HG02870 (cell line): ENCODE results near the gene KLK4.

ENCODE experiments used
- ATAC-seq: cut with Tn5 transposase; IDR thresholded peaks from one replicate; pipeline ENCODE4 v1.9.1; 2021; ENCODE audit warnings: mild to moderate bottlenecking, moderate library complexity; ENCODE audit not compliant: unreplicated experiment

The KLK4 gene

GRCh38 chr19:50911206-50912101 is at the start of gene KLK4:
Gene KLK4, minus strand, starts transcription at chr19:50911395. Its CDS starts 657 bp downstream, at chr19:50910738.
- ATAC-seq = no peak

DNA sequence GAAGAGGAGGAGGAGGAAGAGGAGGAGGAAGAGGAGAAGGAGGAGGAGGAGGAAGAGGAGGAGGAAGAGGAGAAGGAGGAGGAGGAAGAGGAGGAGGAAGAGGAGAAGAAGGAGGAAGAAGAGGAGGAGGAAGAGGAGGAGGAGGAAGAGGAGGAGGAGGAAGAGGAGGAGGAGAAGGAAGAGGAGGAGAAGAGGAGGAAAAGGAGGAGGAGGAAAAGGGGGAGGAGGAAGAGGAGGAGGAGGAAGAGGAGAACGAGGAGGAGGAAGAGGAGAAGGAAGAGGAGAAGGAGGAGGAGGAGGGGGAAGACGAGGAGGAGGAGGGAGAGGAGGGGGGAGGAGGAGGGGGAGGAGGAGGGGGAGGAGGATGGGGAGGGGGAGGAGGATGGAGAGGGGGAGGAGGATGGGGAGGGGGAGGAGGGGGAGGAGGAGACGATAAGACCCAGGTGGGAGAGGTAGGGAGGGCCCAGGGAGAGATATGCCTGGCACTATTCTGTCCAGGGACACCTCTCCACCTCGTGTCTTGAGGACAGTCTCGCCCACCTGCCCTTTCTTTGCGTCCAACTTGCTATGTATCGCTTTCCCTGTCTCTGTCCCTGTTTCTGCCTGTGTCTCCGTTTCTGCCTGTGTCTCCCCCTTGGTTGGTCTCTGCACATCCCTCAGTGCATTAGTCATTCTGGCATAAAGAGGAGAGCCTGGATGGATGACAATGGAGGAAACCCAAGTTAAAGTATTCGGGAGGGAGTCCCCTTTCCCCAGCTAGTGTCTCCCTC is 48.7 kb upstream of the KLK4 start:
- ATAC-seq = no peak

- ATAC-seq = no peak
These were observed 46.4 kb upstream of the KLK4 start for GRCh38 chr19:50957587-50957986.

DNA sequence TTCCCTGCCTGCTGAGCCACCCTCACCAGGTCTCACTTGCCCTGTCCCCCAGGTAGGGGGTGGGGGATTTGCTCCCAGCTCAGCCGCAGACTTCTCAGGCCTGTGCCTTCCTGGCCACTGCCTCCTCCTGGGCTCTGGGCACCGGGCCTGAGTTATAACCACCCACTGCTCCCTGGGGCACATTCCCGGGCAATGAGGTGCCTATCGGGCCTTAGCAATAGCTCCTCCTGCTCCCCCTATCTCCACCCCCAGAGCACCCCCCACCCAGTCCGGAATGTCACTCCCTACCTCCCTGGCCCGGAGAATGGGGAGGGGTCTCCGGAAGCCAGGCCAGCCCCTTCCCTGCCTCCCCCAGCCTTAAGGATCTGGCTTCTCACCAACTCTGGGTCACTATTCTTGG is 41.7 kb upstream of the KLK4 start, which contains the start of gene KLK5:
TSS of gene KLK5 (minus strand) at position 129 of the 400 bp plus-strand sequence. CDS start 381 bp downstream, outside the sequence.
- ATAC-seq = no peak

DNA sequence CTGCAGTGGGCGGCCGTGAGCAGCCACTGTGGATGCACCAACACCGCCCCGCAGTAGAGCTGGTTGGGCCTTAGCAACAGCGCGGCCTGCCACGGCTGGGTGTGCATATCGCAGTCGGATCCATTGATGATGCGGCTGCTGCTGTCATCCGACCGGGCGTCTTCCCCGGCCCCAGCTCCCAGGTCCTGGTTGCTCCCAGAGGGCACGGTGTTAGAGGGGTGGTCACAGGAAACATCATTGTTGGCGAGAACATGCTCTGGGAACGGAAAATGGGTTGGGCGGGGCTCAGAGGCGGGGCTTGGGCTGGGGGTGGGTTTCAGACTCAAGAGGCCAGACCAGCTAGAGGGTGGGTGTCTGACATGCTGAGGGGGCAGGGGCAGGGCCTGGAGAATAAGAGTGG is 38.7 kb upstream of the KLK4 start:
- no peak for ATAC-seq

- ATAC-seq = no peak
These were observed 35.9 kb upstream of the KLK4 start for GRCh38 chr19:50947123-50947522.

DNA sequence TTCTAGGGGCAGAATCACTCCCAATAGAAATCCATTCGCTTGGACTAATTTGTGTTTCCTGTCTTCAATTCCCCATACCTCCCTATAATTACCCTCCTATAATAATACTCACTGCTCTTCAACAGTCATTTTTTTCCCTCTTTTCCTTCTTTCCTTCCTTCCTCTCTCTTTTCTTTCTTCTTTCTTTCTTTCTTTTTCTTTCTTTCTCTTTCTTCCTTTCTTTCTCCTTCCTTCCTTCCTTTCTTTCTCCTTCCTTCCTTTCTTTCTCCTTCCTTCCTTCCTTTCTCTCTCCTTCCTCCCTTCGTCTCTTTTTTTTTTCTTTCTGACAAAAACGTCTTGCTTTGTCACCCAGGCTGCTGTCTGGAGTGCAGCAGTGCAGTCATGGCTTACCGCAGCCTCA is 33.6 kb upstream of the KLK4 start:
- no peak for ATAC-seq

- ATAC-seq = no peak
These were observed 32.1 kb upstream of the KLK4 start for GRCh38 chr19:50943074-50943828.

DNA sequence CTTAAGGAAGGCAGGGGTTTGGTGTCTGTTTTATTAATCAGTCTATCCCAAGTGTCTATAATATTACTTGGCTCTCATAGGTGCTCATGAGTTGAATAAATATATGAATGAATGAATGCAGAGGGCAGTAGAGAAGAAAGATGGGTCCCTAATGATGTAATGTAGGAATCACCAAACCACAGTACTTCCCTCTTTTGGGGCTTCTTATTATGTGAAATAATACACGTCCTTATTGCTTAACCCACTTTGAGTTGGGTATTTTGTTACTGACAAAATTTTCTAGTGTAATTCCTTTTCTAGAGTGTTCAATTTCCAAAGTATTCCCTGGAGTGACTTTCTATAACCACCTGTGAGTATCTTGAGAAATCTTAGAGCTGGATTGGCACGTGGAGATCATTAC is 28.4 kb upstream of the KLK4 start:
- no peak for ATAC-seq

GRCh38 chr19:50933640-50934039 is 22.4 kb upstream of the KLK4 start:
- ATAC-seq = no peak

- no peak for ATAC-seq
These were observed 21.5 kb upstream of the KLK4 start for GRCh38 chr19:50932690-50933083.

- ATAC-seq = no peak
These were observed 21.0 kb upstream of the KLK4 start for GRCh38 chr19:50932018-50932689.

- ATAC-seq = no peak
These were observed 19.8 kb upstream of the KLK4 start for GRCh38 chr19:50931023-50931422.

DNA sequence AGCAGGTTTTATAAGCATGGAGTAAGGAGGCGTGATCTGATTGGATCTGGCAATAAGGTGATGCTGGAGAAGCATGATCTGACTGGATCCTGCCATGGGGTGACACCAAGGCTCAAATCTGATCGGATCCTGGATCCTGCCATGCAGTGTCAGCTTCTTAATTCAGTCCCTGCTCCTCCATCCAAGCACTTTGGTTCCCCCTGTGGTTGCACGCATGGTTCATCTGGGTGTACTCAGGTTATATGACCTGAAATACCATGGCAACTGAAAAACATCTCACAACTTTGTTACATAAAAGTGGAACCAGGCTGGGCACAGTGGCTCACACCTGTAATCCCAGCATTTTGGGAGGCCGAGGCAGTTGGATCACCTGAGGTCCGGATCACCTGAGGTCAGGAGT is 17.6 kb upstream of the KLK4 start:
- ATAC-seq = no peak

- ATAC-seq = no peak
These were observed 14.9 kb upstream of the KLK4 start for GRCh38 chr19:50926144-50926543.

DNA sequence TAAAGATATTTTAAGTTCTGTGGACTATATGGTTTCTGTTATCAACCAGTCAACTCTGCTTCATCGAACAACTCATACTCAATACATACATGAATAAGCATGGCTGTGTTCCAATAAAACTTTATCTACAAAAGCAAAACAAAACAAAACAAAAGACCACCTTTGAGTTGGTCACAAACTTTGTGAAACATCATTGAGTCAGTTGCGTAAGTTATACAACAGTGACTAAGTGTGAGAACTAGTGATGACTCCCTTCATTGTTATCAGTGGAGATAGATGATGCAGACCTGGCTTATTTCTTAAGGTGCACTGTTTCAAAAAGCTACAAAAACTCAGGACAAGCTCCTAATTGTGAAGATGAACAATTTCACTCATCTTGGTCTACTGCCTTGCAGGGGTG is 14.5 kb upstream of the KLK4 start:
- no peak for ATAC-seq

- ATAC-seq = no peak
These were observed 13.4 kb upstream of the KLK4 start for GRCh38 chr19:50924586-50924985.

- no peak for ATAC-seq
These were observed 11.2 kb upstream of the KLK4 start for GRCh38 chr19:50922317-50922853.

DNA sequence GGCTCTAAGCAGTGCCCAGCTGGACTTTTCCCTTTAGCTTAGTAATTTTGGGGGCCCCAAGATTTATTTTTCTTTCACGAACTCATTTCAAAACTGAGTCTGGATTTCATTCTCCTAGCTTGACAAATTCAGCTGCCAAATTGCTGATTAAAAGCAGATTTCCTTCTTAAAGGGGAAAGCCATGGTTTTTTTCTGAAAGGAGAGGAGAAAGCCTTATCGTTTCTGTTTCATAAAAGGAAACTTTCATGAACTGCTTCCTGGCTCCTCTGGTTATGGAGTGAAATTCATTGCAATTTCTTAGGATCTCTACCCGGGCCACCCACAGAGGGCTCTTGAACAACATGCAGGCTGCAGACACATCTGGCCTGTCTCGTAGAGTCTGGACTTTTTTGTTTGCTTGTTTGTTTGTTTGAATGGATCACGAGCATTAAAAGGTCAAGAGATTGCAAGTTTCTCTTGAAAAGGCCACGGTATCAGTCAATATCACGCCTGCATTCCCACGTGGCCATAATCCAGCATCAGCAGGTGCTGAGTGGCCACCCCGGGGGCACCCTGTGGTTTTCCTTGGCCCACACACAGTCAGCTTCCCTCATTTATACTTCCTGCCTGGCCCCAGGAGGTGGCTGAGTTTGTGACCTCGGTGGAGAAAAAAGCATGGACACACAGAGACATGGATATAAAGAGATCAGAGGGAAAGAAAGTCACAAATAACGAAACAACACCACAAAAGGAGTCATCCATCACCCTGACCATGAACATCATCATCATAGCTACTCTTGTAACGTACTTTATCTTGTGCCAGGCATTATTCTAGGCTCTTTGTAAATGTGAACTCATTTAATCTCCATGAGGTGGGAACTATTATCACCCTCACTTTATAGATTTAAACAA is 10.5 kb upstream of the KLK4 start:
- ATAC-seq = no peak
